ENCODE data around the gene SEPTIN5. TPM values are rescaled to one million over a fixed set of nuclear protein-coding genes. Genes with fewer than 3 reads are reported as not detected.

The SEPTIN5 gene
- total RNA-seq, 1 experiment from 2014 or later = 22.4 TPM

DNA sequence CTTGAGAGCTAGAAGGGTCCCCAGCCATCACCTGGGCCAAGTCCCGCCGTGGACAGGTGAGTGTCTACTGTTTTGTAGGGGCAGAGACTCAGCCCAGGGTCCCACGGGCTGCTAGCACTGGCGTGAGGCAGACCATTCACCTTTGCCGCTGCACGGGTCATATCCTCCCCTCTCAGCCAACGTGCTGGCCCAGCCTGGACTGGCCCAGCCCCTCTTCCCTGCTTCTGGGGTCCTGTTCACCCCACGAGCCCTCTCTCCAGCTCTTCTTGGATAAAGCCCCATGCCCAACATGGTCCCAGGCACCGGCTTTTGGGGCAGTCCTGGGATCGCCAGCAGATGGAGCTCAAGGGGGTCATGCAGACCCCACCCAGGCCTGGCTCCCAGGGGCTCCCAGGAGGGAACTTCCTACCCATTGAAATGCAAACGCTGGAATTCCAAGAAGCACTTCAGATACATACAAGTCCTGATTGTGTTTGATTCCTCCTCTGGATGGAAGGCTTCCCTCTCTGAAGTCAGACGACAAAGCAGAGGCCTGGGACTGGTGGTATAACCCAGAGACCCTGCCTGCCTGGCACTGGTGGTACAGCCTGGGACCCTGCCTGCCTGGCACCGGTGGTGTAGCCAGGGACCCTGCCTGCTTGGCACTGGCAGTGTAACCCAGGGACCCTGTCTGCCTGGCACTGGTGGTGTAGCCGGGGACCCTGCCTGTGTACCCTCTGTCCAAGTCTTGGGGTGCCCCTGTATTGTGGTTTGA lies 8.9 kb upstream of the SEPTIN5 start (continued):
- TF ChIP-seq, protein P1, sequence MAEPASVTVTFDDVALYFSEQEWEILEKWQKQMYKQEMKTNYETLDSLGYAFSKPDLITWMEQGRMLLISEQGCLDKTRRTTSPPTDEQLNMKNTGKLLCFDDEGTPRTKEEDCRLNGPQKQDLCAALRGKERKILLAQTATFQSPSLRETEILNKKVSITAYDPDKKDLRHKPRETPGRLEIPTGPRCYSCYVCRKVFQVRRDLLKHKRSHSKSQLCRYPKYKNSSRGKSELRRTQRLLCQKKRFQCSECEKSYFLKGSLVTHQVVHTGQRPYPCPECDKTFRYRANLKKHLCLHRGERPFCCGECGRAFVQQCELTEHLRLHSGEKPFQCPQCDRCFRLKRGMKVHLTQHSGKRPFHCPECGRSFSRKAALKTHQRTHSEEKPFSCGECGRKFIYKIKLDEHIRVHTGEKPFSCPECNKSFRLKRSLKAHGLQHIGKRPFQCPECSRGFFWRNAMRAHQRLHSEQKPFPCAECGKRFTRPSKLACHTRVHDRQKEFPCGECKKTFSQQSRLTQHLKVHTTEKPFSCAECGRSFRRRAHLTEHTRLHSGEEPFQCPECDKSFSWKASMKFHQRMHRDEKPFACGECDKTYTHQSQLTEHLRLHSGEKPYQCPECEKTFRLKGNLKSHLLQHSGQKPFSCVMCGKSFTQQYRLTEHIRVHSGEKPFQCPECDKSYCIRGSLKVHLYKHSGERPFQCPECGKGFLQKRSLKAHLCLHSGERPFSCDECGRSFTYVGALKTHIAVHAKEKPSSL (CRISPR knock-in tag; conservative IDR thresholded peaks at IDR 0.05) = no peak
- TF ChIP-seq SOX15 (CRISPR knock-in tag; IDR thresholded peaks at IDR 0.05) (no peak), TEAD1 (CRISPR knock-in tag; IDR thresholded peaks at IDR 0.05) (peak; percentile 96), EMX1 (CRISPR knock-in tag; IDR thresholded peaks at IDR 0.05) (no peak), CREM (CRISPR knock-in tag; IDR thresholded peaks at IDR 0.05) (no peak)
- TF ChIP-seq, protein P2, sequence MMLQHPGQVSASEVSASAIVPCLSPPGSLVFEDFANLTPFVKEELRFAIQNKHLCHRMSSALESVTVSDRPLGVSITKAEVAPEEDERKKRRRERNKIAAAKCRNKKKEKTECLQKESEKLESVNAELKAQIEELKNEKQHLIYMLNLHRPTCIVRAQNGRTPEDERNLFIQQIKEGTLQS (CRISPR knock-in tag; conservative IDR thresholded peaks at IDR 0.05) = no peak
- TF ChIP-seq, protein P3, sequence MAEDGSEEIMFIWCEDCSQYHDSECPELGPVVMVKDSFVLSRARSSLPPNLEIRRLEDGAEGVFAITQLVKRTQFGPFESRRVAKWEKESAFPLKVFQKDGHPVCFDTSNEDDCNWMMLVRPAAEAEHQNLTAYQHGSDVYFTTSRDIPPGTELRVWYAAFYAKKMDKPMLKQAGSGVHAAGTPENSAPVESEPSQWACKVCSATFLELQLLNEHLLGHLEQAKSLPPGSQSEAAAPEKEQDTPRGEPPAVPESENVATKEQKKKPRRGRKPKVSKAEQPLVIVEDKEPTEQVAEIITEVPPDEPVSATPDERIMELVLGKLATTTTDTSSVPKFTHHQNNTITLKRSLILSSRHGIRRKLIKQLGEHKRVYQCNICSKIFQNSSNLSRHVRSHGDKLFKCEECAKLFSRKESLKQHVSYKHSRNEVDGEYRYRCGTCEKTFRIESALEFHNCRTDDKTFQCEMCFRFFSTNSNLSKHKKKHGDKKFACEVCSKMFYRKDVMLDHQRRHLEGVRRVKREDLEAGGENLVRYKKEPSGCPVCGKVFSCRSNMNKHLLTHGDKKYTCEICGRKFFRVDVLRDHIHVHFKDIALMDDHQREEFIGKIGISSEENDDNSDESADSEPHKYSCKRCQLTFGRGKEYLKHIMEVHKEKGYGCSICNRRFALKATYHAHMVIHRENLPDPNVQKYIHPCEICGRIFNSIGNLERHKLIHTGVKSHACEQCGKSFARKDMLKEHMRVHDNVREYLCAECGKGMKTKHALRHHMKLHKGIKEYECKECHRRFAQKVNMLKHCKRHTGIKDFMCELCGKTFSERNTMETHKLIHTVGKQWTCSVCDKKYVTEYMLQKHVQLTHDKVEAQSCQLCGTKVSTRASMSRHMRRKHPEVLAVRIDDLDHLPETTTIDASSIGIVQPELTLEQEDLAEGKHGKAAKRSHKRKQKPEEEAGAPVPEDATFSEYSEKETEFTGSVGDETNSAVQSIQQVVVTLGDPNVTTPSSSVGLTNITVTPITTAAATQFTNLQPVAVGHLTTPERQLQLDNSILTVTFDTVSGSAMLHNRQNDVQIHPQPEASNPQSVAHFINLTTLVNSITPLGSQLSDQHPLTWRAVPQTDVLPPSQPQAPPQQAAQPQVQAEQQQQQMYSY (CRISPR knock-in tag; IDR thresholded peaks at IDR 0.05) = no peak
- TF ChIP-seq, protein P4, sequence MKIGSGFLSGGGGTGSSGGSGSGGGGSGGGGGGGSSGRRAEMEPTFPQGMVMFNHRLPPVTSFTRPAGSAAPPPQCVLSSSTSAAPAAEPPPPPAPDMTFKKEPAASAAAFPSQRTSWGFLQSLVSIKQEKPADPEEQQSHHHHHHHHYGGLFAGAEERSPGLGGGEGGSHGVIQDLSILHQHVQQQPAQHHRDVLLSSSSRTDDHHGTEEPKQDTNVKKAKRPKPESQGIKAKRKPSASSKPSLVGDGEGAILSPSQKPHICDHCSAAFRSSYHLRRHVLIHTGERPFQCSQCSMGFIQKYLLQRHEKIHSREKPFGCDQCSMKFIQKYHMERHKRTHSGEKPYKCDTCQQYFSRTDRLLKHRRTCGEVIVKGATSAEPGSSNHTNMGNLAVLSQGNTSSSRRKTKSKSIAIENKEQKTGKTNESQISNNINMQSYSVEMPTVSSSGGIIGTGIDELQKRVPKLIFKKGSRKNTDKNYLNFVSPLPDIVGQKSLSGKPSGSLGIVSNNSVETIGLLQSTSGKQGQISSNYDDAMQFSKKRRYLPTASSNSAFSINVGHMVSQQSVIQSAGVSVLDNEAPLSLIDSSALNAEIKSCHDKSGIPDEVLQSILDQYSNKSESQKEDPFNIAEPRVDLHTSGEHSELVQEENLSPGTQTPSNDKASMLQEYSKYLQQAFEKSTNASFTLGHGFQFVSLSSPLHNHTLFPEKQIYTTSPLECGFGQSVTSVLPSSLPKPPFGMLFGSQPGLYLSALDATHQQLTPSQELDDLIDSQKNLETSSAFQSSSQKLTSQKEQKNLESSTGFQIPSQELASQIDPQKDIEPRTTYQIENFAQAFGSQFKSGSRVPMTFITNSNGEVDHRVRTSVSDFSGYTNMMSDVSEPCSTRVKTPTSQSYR (CRISPR knock-in tag; IDR thresholded peaks at IDR 0.05) = 0 out of 2 replicates have a peak, but pooled peaks have one; percentile 47
- TF ChIP-seq, protein P5, sequence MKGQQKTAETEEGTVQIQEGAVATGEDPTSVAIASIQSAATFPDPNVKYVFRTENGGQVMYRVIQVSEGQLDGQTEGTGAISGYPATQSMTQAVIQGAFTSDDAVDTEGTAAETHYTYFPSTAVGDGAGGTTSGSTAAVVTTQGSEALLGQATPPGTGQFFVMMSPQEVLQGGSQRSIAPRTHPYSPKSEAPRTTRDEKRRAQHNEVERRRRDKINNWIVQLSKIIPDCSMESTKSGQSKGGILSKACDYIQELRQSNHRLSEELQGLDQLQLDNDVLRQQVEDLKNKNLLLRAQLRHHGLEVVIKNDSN (CRISPR knock-in tag; IDR thresholded peaks at IDR 0.05) = no peak
- TF ChIP-seq, protein P6, sequence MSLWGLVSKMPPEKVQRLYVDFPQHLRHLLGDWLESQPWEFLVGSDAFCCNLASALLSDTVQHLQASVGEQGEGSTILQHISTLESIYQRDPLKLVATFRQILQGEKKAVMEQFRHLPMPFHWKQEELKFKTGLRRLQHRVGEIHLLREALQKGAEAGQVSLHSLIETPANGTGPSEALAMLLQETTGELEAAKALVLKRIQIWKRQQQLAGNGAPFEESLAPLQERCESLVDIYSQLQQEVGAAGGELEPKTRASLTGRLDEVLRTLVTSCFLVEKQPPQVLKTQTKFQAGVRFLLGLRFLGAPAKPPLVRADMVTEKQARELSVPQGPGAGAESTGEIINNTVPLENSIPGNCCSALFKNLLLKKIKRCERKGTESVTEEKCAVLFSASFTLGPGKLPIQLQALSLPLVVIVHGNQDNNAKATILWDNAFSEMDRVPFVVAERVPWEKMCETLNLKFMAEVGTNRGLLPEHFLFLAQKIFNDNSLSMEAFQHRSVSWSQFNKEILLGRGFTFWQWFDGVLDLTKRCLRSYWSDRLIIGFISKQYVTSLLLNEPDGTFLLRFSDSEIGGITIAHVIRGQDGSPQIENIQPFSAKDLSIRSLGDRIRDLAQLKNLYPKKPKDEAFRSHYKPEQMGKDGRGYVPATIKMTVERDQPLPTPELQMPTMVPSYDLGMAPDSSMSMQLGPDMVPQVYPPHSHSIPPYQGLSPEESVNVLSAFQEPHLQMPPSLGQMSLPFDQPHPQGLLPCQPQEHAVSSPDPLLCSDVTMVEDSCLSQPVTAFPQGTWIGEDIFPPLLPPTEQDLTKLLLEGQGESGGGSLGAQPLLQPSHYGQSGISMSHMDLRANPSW (CRISPR knock-in tag; conservative IDR thresholded peaks at IDR 0.05; ENCODE audit: low read depth) = no peak
- TF ChIP-seq, protein P7, sequence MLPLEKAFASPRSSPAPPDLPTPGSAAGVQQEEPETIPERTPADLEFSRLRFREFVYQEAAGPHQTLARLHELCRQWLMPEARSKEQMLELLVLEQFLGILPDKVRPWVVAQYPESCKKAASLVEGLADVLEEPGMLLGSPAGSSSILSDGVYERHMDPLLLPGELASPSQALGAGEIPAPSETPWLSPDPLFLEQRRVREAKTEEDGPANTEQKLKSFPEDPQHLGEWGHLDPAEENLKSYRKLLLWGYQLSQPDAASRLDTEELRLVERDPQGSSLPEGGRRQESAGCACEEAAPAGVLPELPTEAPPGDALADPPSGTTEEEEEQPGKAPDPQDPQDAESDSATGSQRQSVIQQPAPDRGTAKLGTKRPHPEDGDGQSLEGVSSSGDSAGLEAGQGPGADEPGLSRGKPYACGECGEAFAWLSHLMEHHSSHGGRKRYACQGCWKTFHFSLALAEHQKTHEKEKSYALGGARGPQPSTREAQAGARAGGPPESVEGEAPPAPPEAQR (CRISPR knock-in tag; IDR thresholded peaks at IDR 0.05) = no peak
- TF ChIP-seq, protein P8, sequence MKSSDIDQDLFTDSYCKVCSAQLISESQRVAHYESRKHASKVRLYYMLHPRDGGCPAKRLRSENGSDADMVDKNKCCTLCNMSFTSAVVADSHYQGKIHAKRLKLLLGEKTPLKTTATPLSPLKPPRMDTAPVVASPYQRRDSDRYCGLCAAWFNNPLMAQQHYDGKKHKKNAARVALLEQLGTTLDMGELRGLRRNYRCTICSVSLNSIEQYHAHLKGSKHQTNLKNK (CRISPR knock-in tag; IDR thresholded peaks at IDR 0.05) = no peak
- TF ChIP-seq, protein P9, sequence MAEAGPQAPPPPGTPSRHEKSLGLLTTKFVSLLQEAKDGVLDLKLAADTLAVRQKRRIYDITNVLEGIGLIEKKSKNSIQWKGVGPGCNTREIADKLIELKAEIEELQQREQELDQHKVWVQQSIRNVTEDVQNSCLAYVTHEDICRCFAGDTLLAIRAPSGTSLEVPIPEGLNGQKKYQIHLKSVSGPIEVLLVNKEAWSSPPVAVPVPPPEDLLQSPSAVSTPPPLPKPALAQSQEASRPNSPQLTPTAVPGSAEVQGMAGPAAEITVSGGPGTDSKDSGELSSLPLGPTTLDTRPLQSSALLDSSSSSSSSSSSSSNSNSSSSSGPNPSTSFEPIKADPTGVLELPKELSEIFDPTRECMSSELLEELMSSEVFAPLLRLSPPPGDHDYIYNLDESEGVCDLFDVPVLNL (CRISPR knock-in tag; IDR thresholded peaks at IDR 0.05; ENCODE audit: borderline replicate concordance, low read depth) = no peak
- TF ChIP-seq, protein P10, sequence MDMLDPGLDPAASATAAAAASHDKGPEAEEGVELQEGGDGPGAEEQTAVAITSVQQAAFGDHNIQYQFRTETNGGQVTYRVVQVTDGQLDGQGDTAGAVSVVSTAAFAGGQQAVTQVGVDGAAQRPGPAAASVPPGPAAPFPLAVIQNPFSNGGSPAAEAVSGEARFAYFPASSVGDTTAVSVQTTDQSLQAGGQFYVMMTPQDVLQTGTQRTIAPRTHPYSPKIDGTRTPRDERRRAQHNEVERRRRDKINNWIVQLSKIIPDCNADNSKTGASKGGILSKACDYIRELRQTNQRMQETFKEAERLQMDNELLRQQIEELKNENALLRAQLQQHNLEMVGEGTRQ (CRISPR knock-in tag; IDR thresholded peaks at IDR 0.05) = no peak
- TF ChIP-seq, protein P11, sequence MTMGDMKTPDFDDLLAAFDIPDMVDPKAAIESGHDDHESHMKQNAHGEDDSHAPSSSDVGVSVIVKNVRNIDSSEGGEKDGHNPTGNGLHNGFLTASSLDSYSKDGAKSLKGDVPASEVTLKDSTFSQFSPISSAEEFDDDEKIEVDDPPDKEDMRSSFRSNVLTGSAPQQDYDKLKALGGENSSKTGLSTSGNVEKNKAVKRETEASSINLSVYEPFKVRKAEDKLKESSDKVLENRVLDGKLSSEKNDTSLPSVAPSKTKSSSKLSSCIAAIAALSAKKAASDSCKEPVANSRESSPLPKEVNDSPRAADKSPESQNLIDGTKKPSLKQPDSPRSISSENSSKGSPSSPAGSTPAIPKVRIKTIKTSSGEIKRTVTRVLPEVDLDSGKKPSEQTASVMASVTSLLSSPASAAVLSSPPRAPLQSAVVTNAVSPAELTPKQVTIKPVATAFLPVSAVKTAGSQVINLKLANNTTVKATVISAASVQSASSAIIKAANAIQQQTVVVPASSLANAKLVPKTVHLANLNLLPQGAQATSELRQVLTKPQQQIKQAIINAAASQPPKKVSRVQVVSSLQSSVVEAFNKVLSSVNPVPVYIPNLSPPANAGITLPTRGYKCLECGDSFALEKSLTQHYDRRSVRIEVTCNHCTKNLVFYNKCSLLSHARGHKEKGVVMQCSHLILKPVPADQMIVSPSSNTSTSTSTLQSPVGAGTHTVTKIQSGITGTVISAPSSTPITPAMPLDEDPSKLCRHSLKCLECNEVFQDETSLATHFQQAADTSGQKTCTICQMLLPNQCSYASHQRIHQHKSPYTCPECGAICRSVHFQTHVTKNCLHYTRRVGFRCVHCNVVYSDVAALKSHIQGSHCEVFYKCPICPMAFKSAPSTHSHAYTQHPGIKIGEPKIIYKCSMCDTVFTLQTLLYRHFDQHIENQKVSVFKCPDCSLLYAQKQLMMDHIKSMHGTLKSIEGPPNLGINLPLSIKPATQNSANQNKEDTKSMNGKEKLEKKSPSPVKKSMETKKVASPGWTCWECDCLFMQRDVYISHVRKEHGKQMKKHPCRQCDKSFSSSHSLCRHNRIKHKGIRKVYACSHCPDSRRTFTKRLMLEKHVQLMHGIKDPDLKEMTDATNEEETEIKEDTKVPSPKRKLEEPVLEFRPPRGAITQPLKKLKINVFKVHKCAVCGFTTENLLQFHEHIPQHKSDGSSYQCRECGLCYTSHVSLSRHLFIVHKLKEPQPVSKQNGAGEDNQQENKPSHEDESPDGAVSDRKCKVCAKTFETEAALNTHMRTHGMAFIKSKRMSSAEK (CRISPR knock-in tag; IDR thresholded peaks at IDR 0.05; ENCODE audit: borderline replicate concordance) = no peak

All from WTC11 (cell line).